HCT116 (cell line): ENCODE data around the gene GOLGA8G. TPM values are rescaled to one million over a fixed set of nuclear protein-coding genes. Genes with fewer than 3 reads are reported as not detected.
"Not testable (repeated sequence)": the region's sequence is repeated elsewhere in the genome, so short reads cannot be mapped to it uniquely, and the experiment has no call there.

Experiments used
- ATAC-seq: fragments of 200-7000 bp; cut with Tn5 transposase; 2 replicates; pipeline ENCODE4 v1.9.1; 2020; ENCODE audit warnings: mild to moderate bottlenecking, moderate library complexity
- Bru-seq: library from RNA; stranded (reverse); fragments of 400-500 nt; gene quantifications from one replicate; lab custom pipeline; 2021; lab: Mats Ljungman, UMichigan
- BruChase-seq, 2 experiments: library from RNA; stranded (reverse); fragments of 400-500 nt; gene quantifications; one replicate each; lab custom pipeline; 2021; lab: Mats Ljungman, UMichigan
- BruUV-seq: library from RNA; stranded (reverse); fragments of 400-500 nt; replicated peaks from 2 replicates; lab custom pipeline; 2021; lab: Mats Ljungman, UMichigan
- CTCF ChIA-PET: fragments of 300-600 bp; sonication (Branson Sonifier 250); formaldehyde crosslinking; loops from one replicate; lab custom pipeline; 2021; ENCODE audit warnings: antibody characterized with exemption; lab: Charles Lee
- POLR2A ChIA-PET: fragments of 300-600, 350-600 bp; sonication (Branson Sonifier 250); formaldehyde crosslinking; loops from one replicate; lab custom pipeline; 2021; ENCODE audit warnings: antibody characterized with exemption; lab: Charles Lee
- RAD21 ChIA-PET, 2 experiments: fragments of 300-600 bp; sonication (Branson Sonifier 250); formaldehyde crosslinking; loops; one replicate each; lab custom pipeline; 2023; ENCODE audit warnings: low total read pairs in 2 of 2; ENCODE audit not compliant: uncharacterized antibody in 2 of 2, unreplicated experiment in 2 of 2, low non-redundant PET in 1 of 2; lab: Charles Lee
- DNase-seq: peaks from one replicate; pipeline ENCODE4 v3.0.0-alpha.2; 2010; ENCODE audit warnings: low read depth, low spot score
- H2AFZ ChIP-seq: fragments of 200-600 bp; shearing (Covaris generic), sonication (generic); 2 replicates; pipeline ENCODE4 v1.6.1; 2017; ENCODE audit warnings: low read depth, mixed run types, mixed read lengths, antibody characterized with exemption, low read length; ENCODE audit not compliant: poor library complexity, severe bottlenecking
- H3K27ac ChIP-seq: 2 replicates; pipeline ENCODE4 v1.5.1; 2012; ENCODE audit warnings: low read depth, low read length
- H3K27me3 ChIP-seq: fragments of 200-600 bp; sonication (generic); 2 replicates; pipeline ENCODE4 v1.6.1; 2016; ENCODE audit warnings: mixed run types, low read length, mixed read lengths; ENCODE audit not compliant: insufficient read depth
- H3K36me3 ChIP-seq, 2 experiments: fragments of 200-500 bp in 1 of 2; fragments of 200-600 bp in 1 of 2; sonication (Bioruptor generic) in 1 of 2; sonication (generic) in 1 of 2; 2 replicates each; pipeline versions ENCODE4 v1.5.1 to v1.6.1; 2014 to 2016; ENCODE audit warnings: low read length in 2 of 2, inconsistent platforms in 1 of 2, mixed read lengths in 1 of 2, mixed run types in 1 of 2; ENCODE audit not compliant: insufficient read depth in 2 of 2, control insufficient read depth in 1 of 2
- H3K4me1 ChIP-seq, 2 experiments: fragments of 200-600 bp in 1 of 2; sonication (generic) in 1 of 2; 2 replicates each; pipeline versions ENCODE4 v1.5.1 to v1.6.1; 2012 to 2017; ENCODE audit warnings: low read length in 2 of 2, inconsistent platforms in 1 of 2, mild to moderate bottlenecking in 1 of 2, mixed read lengths in 1 of 2, mixed run types in 1 of 2, moderate library complexity in 1 of 2; ENCODE audit not compliant: insufficient read depth in 2 of 2, control insufficient read depth in 1 of 2
- H3K4me2 ChIP-seq: fragments of 200-600 bp; sonication (generic); 2 replicates; pipeline ENCODE4 v1.6.1; 2017; ENCODE audit warnings: mixed run types, low read length, mixed read lengths
- H3K4me3 ChIP-seq, 2 experiments: fragments of 200-600 bp in 1 of 2; sonication (generic) in 1 of 2; replicated peaks in 1 of 2; 2 replicates each; pipeline ENCODE4 v1.5.1; 2011 to 2016; ENCODE audit warnings: low read length in 2 of 2, control low read depth in 1 of 2, low read depth in 1 of 2, mild to moderate bottlenecking in 1 of 2, mixed read lengths in 1 of 2, mixed run types in 1 of 2
- H3K79me2 ChIP-seq: fragments of 200-600 bp; sonication (generic); 2 replicates; pipeline ENCODE4 v1.6.1; 2017; ENCODE audit warnings: mild to moderate bottlenecking, mixed run types, low read length, moderate library complexity, mixed read lengths; ENCODE audit not compliant: insufficient read depth
- H3K9ac ChIP-seq: fragments of 200-600 bp; sonication (generic); 2 replicates; pipeline ENCODE4 v1.6.1; 2016; ENCODE audit warnings: low read length, mixed read lengths
- H3K9me2 ChIP-seq: fragments of 200-600 bp; sonication (generic), shearing (Covaris generic); 2 replicates; pipeline ENCODE4 v1.6.1; 2017; ENCODE audit warnings: mixed run types, mild to moderate bottlenecking, moderate library complexity; ENCODE audit not compliant: insufficient read depth
- H3K9me3 ChIP-seq, 2 experiments: fragments of 200-500 bp in 1 of 2; fragments of 200-600 bp in 1 of 2; sonication (Bioruptor generic) in 1 of 2; sonication (generic) in 1 of 2; 2 replicates each; pipeline ENCODE4 v1.6.1; 2014 to 2017; ENCODE audit warnings: low read length in 2 of 2, mixed read lengths in 2 of 2, inconsistent platforms in 1 of 2, low read depth in 1 of 2, mild to moderate bottlenecking in 1 of 2, mixed run types in 1 of 2, moderate library complexity in 1 of 2; ENCODE audit not compliant: control insufficient read depth in 1 of 2, insufficient read depth in 1 of 2
- H4K20me1 ChIP-seq: fragments of 200-600 bp; sonication (generic), shearing (Covaris generic); 2 replicates; pipeline ENCODE4 v1.6.1; 2017; ENCODE audit warnings: mixed run types, mild to moderate bottlenecking, moderate library complexity; ENCODE audit not compliant: insufficient read depth
- intact Hi-C: fragments of 100-400 bp; cut with micrococcal nuclease; formaldehyde crosslinking; loops from 2 replicates; pipeline ENCODE4 v1.10.0; 2022
- long read RNA-seq: library from polyadenylated mRNA; unstranded; transcript quantifications from one replicate; pipeline ENCODE4 v2.0.0, GENCODE V29; 2021; ENCODE audit not compliant: unreplicated experiment
- polyA plus RNA-seq: library from polyadenylated mRNA; unstranded; fragments of >200 nt; gene quantifications from 2 replicates; pipeline ENCODE4 v1.2.1, GENCODE V29; 2012; ENCODE audit warnings: missing spikeins
- total RNA-seq: library from RNA; stranded (reverse); gene quantifications from one replicate; pipeline ENCODE4 v1.2.1, GENCODE V29; 2021; ENCODE audit not compliant: unreplicated experiment

The GOLGA8G gene, protein sequence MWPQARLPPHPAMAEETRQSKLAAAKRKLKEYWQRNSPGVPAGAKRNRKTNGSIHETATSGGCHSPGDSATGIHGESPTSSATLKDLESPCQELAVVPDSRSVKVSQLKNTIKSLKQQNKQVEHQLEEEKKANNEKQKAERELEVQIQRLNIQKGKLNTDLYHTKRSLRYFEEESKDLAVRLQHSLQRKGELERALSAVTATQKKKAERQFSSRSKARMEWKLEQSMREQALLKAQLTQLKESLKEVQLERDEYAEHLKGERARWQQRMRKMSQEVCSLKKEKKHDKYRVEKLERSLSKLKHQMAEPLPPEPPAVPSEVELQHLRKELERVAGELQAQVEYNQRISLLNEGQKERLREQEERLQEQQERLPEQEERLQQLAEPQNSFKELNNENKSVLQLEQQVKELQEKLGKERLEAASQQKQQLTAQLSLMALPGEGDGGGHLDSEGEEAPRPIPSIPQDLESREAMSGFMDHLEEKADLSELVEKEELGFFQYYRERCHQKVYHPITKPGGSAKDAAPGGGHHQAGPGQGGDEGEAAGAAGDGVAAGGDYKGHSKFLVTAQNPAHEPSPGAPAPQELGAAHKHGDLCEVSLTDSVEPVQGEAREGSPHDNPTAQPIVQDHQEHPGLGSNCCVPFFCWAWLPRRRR
- total RNA-seq: not detected
- not detected in 2 replicates for polyA plus RNA-seq
- not detected for Bru-seq, nascent RNA
- BruChase-seq, experiment 1, labeled RNA remaining after a 6-hour chase: not detected
- BruChase-seq, experiment 2, labeled RNA remaining after a 2-hour chase: not detected
- long read RNA-seq: 0 reads

DNA sequence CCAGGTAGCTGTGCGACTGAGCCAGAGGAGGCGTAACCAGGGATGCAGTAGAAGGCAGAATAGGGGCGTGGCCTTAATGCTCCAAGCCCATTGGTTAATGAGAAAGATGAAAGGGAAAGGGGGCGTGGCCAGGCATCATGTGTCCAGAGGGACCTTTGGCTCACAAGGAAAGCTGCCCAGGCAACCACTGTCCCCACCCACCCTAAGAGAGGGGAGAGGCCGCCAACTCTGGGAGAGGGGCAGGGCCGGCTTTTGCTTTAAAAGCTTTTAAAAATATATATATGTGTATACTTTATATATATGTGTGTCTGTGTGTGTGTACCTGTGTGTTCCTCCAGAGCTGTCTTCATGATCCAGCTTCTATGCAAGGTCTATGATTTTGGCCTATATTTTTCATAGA lies at the start of gene GOLGA8G:
TSS of gene GOLGA8G (minus strand) at position 18 of the 400 bp plus-strand sequence. CDS start 62 bp downstream, outside the sequence.
- H3K9ac ChIP-seq, POLR2A ChIA-PET, H3K79me2 ChIP-seq, BruUV-seq, H3K4me2 ChIP-seq, DNase-seq, intact Hi-C loops, H3K9me3 ChIP-seq, ATAC-seq, H3K27ac ChIP-seq, H3K9me2 ChIP-seq, H3K4me1 ChIP-seq, H3K27me3 ChIP-seq, RAD21 ChIA-PET, CTCF ChIA-PET, H3K4me3 ChIP-seq, H2AFZ ChIP-seq, H3K36me3 ChIP-seq, H4K20me1 ChIP-seq: not testable (repeated sequence)

GRCh38 chr15:28573351-28573750 lies 40.6 kb upstream of the GOLGA8G start:
- H2AFZ ChIP-seq, H3K79me2 ChIP-seq, POLR2A ChIA-PET, H3K27ac ChIP-seq, H4K20me1 ChIP-seq, H3K4me2 ChIP-seq, H3K27me3 ChIP-seq, RAD21 ChIA-PET, H3K4me3 ChIP-seq, CTCF ChIA-PET, H3K36me3 ChIP-seq, H3K9ac ChIP-seq, H3K4me1 ChIP-seq, intact Hi-C loops, H3K9me2 ChIP-seq, H3K9me3 ChIP-seq, BruUV-seq, DNase-seq, ATAC-seq: not testable (repeated sequence)

DNA sequence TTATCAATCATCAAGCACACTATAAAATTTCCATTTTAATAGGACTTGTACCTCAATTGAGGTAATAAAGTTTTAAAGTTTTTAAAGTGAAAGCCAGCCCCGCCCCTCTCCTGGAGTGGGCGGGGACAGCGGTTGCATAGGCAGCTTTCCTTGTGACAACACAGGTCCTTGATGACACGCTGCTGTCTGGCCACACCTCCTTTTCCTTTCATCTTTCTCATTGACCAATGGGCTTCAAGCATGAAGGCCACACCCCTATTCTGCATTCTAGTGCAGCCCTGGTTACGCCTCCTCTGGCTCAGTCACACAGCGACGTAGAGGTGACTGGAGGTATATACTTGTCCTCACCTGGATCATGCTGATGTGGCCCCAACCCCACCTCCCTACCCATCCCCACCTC lies 20.5 kb upstream of the GOLGA8G start, which contains the start of gene GOLGA6L25:
TSS of gene GOLGA6L25 (plus strand) at position 301 of the 400 bp plus-strand sequence. CDS start at position 362, 61 bp downstream.
- H3K4me1 ChIP-seq, H3K79me2 ChIP-seq, H3K4me2 ChIP-seq, H4K20me1 ChIP-seq, H3K27ac ChIP-seq, POLR2A ChIA-PET, H3K9ac ChIP-seq, H2AFZ ChIP-seq, H3K36me3 ChIP-seq, RAD21 ChIA-PET, H3K9me2 ChIP-seq, intact Hi-C loops, H3K9me3 ChIP-seq, CTCF ChIA-PET, ATAC-seq, BruUV-seq, DNase-seq, H3K27me3 ChIP-seq, H3K4me3 ChIP-seq: not testable (repeated sequence)

GRCh38 chr15:28515208-28515607 lies 17.6 kb downstream of the GOLGA8G start:
- H3K9me2 ChIP-seq, H3K27me3 ChIP-seq, H3K27ac ChIP-seq, H4K20me1 ChIP-seq, H3K36me3 ChIP-seq, POLR2A ChIA-PET, intact Hi-C loops, BruUV-seq, H3K4me2 ChIP-seq, DNase-seq, H3K4me1 ChIP-seq, H3K4me3 ChIP-seq, H2AFZ ChIP-seq, H3K9me3 ChIP-seq, RAD21 ChIA-PET, H3K9ac ChIP-seq, H3K79me2 ChIP-seq, CTCF ChIA-PET: not testable (repeated sequence)
- peak; percentile 30; the same call in 1 of the 2 replicates for ATAC-seq
